T follicular helper cell (primary cell): ENCODE data around the gene BCAS3.
A peak's percentile ranks its signal among the peaks of the same experiment; 100 is the strongest.
"Not testable (repeated sequence)": the region's sequence is repeated elsewhere in the genome, so short reads cannot be mapped to it uniquely, and the experiment has no call there.

ENCODE experiments used
- DNase-seq: peaks from one replicate; pipeline ENCODE4 v3.0.0-alpha.2; 2020; ENCODE audit warnings: low read depth
- total RNA-seq, 2 experiments: gene quantifications; one replicate each; lab custom pipeline; 2026; lab: John Stamatoyannopoulos, UW

BCAS3 gene
- total RNA-seq = 9.9 to 36.6 reads per million in 2 experiments

- peak; percentile 94 for DNase-seq
Observed at GRCh38 chr17:60677308-60678117, at the start of gene BCAS3. Gene BCAS3 (plus strand): TSS chr17:60677851.

GRCh38 chr17:60628252-60628889 is 49.3 kb upstream of the BCAS3 start:
- DNase-seq = no peak

GRCh38 chr17:60629120-60629519 is 48.5 kb upstream of the BCAS3 start:
- DNase-seq = no peak

- DNase-seq = no peak
Observed at GRCh38 chr17:60630352-60630751, 47.3 kb upstream of the BCAS3 start.

GRCh38 chr17:60631119-60631518 is 46.5 kb upstream of the BCAS3 start:
- DNase-seq = no peak

GRCh38 chr17:60637683-60638082 is 40.0 kb upstream of the BCAS3 start:
- DNase-seq = no peak

GRCh38 chr17:60639019-60639330 is 38.7 kb upstream of the BCAS3 start:
- DNase-seq = no peak

- no peak for DNase-seq
Observed at GRCh38 chr17:60640503-60640902, 37.1 kb upstream of the BCAS3 start.

GRCh38 chr17:60641126-60641525 is 36.5 kb upstream of the BCAS3 start:
- DNase-seq = no peak

- DNase-seq = peak; percentile 27
Observed at GRCh38 chr17:60641810-60642220, 35.8 kb upstream of the BCAS3 start.

- DNase-seq = no peak
Observed at GRCh38 chr17:60645918-60646523, 31.6 kb upstream of the BCAS3 start.

- DNase-seq = no peak
Observed at GRCh38 chr17:60646701-60647100, 30.9 kb upstream of the BCAS3 start.

- DNase-seq = no peak
Observed at GRCh38 chr17:60647705-60648104, 29.9 kb upstream of the BCAS3 start.

- DNase-seq = no peak
Observed at GRCh38 chr17:60652454-60653247, 25.0 kb upstream of the BCAS3 start.

- no peak for DNase-seq
Observed at GRCh38 chr17:60653569-60653968, 24.1 kb upstream of the BCAS3 start.

- DNase-seq = no peak
Observed at GRCh38 chr17:60656499-60656898, 21.2 kb upstream of the BCAS3 start.

- no peak for DNase-seq
Observed at GRCh38 chr17:60659156-60659555, 18.5 kb upstream of the BCAS3 start.

GRCh38 chr17:60661489-60661888 is 16.2 kb upstream of the BCAS3 start:
- DNase-seq = no peak

GRCh38 chr17:60664022-60664421 is 13.6 kb upstream of the BCAS3 start:
- DNase-seq = no peak

GRCh38 chr17:60665602-60666001 is 12.0 kb upstream of the BCAS3 start:
- DNase-seq = no peak

GRCh38 chr17:60668741-60669140 is 8.9 kb upstream of the BCAS3 start:
- DNase-seq = not testable (repeated sequence)

- DNase-seq = no peak
Observed at GRCh38 chr17:60671482-60671881, 6.2 kb upstream of the BCAS3 start.
